NAMALWA (cell line): ENCODE data around the gene STARD3.
"Not testable (repeated sequence)": the region's sequence is repeated elsewhere in the genome, so short reads cannot be mapped to it uniquely, and the experiment has no call there.

ENCODE experiments used
- DNase-seq: peaks from one replicate; pipeline ENCODE4 v3.0.0-alpha.2; 2015; ENCODE audit warnings: low spot score

STARD3 gene

DNA sequence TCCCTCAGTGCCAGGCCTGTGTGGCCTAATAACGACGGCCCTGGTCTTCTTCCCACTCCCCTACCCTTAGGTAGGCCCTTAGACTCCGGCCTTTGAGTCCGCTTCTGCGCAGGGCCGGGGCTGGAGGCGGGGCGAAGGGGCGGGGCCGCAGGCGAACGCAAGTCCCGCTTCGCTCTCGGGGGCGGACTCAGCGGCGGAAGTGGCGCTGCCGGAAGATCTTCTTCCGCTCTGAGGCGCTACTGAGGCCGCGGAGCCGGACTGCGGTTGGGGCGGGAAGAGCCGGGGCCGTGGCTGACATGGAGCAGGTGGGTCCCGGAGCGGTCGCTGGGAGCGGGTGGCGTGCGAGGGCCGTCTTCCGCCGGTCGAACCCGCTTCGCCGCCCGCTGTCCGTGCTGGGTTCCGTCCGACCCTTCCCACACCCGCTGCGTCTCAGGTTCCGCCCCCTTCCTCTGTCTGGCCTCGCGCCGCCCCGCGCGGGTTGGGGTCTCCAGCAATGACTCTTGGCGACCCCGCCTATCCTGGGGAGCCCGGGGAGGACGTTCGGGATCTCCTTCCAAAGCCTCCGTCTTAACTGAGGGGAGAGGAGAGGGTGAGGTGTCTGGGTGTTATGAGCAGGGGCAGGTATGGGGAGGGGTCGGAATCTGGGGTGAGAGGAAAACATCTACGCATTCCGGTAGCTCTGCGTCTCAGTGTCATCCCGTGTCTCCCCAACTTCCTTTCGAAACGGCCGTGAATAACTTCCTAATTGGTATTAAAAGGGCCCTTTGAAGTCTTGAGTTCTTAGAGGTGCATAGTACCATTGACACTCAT, at the start of gene STARD3:
TSS of gene STARD3 (plus strand) at position 218 of the 810 bp plus-strand sequence. CDS start 16,388 bp downstream, outside the sequence.
- DNase-seq: peak; percentile 91

DNA sequence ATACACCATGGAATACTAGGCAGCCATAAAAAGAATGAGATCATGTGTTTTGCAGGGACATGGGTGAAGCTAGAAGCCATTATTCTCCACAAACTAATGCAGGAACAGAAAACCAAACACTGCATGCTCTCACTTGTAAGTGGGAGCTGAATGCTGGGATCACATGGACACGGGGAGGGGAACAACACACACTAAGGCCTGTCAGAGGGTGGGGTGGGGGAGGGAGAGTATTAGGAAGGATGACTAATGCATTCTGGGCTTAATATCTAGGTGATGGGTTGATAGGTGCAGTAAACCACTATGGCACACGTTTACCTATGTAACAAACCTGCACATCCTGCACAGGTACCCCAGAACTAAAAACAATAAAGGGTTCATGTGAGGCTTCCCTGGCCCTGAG, 46.8 kb upstream of the STARD3 start:
- DNase-seq: not testable (repeated sequence)

DNA sequence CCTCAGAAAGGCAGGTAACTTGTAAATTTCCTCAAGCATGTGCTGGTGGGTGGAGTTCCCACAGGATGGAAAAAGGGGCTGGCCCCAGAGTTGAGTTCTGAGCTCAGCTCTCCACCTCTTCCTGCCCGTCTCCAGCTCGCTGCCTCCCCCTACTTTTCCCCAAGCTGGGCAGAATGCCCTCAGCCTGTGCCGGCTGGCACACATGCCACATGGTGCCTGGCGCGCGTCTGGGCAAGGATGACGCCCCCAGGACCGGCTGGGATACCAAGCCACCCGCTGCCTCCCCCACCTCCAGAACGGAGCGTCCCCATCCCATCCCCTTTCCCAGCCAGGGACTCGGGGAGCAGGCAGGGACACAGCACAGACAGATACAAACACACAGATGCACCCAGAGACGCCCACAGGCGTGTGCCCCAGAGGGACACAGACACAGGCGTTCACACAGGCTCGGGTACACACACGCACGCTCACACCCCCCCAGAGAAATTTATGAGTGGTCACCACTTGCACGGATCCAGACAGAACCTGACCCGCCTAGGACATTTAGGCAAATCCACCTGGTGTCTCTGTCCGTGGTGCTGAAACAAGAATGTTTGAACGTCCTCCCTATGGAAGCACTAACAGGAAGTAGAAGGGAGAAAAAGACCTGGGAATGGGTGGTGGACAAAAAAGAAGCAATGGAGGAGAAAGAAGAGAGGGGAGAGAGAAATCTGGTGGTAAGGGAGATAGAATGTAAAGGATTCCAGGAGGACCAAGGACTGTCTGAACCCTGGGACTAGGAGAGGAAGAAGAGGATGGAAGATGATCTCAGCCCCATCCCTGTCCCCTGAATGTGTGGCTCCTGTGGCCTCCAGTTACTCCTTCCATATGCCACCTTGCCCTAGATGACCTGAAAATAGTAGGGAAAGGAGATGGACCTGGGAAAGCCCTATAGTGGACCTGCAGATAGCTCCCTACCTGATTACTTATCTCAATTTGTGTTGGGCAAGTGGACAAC, 44.7 kb upstream of the STARD3 start:
- peak; percentile 48 for DNase-seq

DNA sequence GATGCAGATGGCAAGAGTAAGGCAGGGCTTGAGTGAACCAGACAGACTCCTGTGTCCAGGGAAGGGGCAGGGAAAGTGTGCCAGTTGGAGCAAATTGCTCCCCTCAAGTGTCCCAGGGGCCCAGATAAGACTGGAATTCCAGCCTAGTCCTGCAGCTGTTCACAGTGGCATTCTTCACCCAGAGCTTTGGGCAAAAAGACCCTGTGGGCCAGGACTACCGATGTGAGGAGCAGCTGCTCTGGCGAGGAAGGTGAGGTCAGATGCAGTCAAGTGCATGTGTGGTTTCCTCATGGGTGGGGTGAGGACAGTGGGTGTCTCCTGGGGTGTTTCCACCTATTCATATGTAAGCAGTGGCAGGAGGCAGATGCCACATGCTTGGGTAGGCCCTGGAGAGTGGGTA, 43.6 kb upstream of the STARD3 start:
- DNase-seq: no peak

DNA sequence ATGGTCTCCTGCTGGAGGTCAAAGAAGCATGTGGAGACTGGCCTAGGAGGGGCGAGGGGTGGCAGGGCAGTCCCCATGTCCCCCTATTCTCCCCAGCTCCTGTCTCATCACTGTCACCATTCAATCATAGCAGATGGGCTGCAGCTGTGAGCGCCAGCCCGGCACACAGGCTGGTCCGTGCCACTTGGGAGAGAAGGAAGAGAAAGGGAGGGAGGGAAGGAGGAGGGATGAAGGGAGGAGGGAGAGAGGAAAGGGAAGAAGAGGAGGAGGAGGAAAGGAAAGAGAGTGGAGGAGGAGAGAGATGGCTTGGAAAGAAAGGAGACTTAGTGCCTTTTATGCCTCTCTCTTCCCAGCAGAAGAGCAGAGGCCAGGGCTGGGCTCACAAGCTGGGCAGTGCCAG, 41.6 kb upstream of the STARD3 start:
- no peak for DNase-seq

DNA sequence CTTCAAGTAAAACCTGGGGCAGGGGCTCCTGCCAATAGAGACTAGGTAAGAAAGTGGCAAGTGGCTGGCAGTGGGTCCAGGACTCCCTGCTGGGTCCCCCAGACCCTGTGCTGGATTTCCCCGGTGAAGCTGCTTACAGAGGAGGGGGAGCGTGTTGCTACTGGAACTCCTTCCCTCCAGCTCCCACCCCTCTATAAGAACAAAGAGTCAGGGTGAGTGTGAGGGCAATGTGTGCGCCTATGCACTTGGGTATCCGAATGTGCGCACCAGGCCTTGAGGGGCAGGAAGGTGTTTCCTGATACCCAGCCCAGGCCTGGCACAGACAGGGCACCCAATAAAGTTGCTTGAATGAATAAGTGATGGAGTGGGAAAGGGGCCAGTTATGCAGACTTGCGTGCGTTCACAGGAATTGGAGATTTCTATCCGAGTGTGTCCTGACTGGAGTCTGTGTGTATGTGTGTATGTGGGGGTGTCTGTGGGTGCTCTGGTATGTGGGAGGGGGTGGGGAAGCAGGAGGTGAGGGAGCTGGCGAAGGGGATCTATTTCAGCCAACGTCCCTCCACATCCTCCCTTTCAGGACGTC, 40.9 kb upstream of the STARD3 start:
- no peak for DNase-seq

DNA sequence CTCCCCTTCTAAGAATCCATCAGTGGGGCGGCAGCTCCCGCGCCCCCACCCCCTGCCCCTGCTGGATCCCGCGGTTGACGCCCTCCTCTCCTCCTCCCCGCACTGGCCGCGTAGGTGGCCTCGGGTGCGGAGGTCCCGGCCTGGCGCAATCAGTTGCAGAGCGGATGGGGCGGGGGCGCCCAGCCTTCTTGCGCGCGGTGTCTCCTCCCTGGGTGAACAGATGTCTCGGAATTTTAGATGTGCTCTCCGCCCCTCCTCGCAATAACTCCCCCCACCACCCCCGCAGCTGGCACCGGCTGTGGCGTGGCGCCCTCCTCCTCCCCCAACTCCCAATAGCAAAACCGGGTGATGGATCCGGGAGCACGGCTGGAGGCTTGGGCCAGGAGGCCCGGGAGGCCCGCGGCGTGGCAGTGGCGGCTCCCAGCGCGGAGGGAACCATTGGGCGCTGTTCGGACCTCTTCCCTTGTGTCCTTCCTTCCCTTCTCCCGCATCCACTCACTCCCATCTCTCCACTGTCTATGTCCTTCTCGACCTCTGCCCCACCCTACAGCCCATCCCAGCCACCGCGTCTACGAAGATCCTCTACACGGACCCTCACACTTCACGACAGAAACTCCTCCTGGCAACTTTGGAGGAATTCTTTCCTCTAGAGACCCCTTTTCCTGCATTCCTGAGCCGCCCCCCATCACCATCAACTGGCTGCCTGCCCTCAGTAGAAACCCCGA, 40.2 kb upstream of the STARD3 start:
- DNase-seq: no peak

DNA sequence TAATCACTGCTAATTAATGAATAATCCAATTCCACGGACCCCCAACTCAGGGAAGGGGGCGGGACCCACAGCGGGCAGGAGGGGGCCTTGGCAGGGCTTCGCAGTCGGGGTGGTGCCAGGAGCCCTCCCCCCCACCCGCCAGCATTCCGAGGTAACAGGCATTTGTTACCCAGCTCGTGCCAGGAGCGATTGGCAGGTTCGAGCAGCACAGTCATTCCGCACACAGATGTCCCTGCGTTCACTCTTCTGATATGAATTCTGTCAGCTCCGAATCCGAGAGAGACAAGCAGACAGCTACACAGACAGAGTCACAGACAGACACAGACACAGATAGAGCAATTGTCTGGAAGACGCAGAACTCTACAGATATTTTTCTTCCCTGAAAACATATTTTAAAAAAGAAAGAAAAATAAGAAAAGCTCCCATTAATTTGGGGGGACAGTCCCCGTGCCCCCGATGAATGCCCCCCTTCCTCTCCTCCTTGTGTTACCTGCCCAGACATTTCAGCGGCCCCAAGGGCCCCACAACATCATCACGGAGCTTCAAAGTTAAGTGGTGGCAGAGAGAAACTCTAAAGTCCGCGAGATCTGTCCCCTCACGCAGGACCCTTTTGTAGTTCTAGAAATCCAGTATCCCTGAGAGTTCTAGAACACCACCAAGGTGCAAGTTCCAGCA, 39.4 kb upstream of the STARD3 start:
- no peak for DNase-seq

DNA sequence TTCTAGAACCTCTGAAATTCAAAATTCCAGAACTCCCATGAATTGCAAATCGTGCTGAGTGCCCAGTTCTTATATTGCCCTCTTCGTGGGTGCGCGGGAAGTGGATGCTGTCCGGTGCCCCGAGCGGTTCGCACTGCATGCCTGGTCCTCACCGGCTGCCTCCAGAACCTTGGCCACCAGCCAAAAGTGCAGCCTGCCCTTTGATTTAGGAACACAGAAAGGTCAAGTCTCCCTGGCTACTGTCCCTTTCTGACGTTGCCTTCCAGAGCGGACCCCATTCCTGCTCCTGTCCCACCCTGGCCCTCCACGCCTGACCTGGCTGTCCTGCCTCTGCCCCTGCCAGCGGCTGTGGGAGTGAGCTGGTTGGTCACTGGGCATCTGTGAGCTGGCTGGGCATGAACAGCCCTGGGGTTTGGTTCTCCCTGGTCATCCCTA, 38.9 kb upstream of the STARD3 start:
- DNase-seq: no peak

DNA sequence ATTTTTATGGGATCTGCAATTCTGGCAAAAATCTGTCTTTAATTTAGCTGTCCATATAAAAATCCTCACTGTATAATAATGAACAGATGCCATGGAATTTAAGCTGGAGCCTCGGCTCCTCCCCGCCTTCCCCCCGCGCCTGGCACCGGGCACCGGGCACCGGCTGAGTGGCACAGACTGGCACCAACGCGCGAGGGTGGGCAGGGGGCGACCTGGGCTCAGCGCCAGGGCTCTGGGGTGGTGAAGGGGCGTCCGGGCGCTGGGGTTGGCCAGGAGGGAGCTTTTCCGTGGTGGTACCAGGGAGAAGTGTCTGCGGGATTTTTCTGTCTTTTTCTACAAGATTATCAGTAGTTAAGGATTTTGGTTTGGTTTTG, 38.3 kb upstream of the STARD3 start:
- DNase-seq: no peak

DNA sequence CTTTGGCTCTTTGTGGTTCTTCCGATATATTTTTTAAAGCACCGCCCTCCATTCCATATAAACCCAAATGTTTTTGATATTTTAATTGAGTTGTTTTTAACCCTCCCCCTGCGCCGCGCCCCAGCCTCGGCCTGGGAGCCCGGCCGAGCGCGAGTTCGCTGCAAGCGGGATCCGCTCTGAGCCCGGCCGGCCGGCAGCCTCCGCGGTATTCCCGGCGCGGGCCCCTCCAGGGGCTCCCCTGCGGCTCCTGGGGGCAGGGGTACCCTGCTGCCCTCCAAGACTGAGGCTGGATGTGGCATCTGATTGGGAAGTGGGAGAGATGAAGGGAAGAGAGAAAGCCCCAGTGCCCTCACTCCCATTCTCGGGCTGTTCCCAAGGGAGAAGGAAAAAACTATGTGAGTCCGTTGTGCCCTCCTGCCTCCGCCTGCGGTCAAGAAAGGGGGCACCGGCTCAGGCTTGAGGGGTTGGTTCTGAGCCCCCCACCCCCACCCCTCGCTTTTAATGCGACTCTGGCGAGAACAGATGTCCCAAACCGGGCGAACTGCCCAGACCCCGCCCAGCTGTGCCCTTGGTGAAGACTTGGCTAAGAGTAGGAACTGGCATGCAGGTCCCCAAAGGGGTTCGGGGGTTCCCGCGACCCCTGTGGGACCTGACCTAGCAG, 37.8 kb upstream of the STARD3 start:
- DNase-seq: no peak

DNA sequence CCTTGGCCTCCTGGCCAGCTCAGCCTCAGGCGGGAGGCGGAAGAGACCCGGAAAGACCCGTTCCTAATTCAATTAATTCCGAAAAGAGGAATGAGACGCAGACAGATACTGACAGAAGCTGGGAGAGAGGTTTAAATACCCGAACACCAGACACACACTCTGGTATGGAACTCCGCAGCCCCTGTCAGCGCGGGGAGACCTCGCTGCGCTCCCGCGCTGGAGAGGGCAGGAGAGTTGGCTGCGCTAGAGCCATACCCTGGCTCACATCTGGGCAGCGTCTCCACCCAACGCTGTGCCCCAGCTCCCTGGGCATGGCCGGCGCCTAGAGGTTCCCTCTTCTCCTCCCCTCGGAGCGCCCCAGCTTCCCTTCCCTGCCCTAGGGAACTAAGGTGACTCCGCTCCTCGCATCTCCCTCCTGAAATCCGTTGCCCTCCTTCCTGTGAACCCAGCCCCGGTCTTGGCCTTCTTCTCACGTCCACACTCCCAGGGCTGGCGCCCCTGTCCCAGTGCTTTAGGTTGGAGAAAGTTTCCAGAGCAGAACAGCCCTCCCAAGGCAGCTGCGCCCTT, 37.2 kb upstream of the STARD3 start:
- no peak for DNase-seq

DNA sequence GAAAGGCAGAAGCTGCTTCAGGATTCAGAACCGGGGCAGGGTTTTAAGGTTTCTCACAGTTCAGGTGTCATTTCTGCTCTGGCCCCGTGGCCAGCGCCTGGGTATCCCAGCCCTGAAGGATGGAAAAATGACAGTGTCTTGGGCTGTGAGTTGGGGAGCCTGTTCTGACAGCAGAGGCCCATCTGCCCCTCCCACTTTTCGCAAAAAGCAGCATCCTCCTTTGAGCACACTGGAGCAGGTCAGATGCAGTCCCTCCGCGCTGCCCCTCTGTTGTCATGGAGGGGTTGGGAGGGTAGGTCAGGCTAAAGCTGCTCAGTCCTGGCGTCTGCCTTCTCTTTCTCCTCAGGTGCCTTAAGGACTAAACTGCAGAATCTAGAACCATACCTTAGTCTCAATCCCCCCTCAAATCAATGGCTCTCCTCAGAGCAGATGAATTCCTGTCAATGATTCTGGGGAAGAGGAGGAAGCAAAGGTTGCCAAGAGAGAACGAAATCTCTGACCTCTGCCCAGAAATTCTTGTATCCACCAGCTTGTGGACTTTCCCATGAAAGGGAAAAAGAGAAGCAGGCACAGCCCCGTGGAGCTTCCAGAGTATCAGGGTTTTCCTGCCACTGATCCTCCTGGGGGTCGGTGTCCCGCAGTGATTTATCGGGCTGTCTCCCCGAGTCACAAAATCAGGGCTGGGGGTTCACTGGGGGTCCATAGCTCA, 36.5 kb upstream of the STARD3 start:
- no peak for DNase-seq

DNA sequence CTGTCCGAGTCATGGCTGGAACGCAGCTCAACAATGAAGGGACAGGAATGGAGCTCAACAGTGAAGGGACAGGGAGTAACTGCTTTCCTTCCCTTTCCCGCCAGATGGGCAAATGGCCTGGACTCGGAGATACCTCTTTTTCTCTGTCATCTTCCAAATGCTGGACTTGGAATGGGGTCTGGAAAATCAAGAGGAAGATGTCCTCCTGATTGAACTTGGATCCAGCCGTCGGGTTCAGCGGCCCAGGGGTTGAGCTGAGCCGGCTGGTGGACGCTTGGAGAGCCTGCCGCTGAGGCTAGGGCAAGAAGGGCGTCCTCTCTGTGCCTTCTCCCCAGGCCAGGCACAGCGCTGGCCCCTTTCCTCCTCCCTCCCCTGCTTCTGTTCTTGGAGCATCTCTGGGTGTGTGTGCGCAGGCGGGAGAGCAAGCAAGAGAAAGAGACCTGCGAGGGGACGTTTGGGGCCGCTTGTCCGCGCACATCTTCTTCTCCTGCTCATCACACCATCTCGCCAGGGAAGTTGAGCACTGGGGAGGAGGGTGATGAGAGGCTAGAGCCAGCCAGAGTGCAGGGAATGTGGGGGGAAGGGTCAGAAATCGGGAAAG, 35.8 kb upstream of the STARD3 start:
- no peak for DNase-seq

DNA sequence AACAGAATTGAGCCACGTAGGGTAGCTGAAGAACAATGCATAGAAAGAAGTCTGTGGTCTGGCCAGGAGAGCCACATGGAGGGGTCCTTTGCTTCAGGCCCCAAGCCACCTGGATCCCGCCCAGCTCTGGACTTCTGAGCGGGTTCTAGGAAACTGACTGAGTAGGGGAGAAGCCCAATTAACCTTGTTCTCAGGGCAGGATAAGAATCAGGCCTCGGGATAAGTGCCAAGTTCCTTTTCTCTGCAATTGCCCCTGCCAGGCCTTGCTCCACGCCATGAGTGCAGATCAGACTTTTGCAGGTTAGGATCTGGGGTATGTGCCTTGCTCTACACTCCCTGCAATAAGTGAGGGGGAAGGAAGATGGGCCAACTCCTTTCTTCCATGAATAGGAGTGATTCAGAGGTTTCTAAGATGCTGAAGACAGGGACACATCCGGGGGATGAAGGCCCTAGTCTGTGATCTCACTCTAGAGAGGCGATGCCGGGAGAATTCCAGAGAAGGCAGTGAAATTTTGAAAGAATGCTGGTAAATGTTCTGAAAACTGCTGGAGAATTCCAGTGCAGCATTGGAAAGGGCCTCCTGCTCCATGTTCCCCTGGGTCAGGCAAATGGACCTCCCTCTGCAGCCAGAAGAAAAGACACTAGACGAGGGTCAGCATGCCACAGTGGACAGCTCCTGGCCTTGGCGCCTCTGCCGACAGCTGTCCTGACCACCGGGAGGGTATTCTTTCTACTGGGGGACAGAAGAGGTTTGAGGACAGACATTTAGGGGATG, 35.0 kb upstream of the STARD3 start:
- DNase-seq: no peak

DNA sequence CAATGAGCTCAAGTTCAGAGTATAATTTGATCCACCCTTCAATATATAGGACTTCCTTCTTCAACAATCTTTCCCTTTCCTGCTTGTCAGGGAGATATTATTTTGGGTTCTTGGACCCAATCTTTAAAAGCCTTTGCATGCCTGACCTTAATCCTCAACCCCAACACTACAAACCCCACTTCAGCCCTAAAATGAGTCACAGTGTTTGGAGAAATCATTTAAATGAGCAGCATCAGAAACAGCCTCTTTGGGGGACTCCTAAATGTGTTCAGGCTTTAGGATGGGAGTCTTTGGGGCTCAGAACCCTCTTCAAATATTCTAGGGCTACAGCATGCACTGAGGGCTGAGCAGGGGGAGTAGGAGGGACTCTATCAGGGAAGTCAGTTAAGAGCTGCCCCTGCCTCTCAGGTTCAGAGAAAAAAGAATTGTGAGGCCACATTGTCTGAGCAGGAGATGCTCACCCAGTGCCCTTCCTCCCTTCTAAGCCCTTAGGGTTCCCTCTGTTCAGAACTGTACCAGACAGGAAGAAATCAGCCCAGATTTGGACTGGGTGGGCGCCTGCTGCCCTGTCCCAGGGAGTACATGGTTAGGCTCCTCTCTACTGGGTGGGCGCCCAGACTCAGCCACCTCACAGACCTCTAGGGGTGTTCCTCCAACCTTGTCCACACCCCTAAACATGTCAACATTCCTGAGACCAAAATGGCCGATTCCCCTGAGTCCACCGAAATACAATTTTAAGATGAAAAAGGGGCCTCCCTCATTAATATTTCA, 34.2 kb upstream of the STARD3 start:
- DNase-seq: no peak

DNA sequence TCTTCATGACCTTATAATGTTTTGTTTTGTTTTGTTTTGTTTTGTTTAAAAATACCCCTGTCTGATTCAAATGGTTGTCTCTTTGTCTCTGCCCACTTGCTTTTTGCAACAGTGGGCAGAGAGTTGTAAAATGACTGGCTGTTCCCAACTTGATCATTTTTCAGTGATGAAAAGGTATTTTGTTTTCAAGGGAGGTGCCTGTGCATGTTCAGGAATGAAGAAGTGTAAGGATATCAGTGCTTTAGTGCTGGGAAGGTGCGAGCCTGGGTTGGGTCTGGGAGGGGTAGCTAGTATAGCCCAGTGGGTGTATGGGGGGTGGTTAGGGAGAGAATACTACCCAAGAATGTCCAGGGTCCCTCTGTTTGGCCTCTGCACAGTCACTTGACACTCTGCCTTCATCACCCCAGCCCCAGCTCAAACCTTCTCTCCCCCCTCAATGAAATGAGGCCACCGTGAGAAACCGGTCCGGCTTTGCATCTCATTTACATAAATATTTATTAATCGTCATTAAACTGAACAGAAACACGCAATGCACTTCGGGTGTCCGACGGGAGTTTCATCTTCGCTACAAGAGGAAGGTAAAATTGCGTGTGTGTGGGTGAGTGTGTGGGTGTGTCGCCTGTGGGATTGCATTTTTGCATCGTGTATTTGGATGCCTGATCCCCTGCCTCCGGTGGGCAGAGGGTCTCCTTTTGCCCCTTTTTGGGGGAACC, 33.5 kb upstream of the STARD3 start:
- peak; percentile 64 for DNase-seq
